GM19324 (cell line): ENCODE data around the gene TMBIM4.

Experiments used
- ATAC-seq: cut with Tn5 transposase; IDR thresholded peaks from one replicate; pipeline ENCODE4 v1.9.1; 2021; ENCODE audit warnings: mild to moderate bottlenecking, moderate library complexity; ENCODE audit not compliant: unreplicated experiment, low FRiP score

TMBIM4 gene

GRCh38 chr12:66107451-66107915 is 62.3 kb downstream of the TMBIM4 start:
- peak; percentile 74 for ATAC-seq

- ATAC-seq: no peak
Observed at GRCh38 chr12:66103016-66103913, 66.5 kb downstream of the TMBIM4 start.

GRCh38 chr12:66092559-66093269 is 77.1 kb downstream of the TMBIM4 start:
- no peak for ATAC-seq

GRCh38 chr12:66090157-66090556 is 79.6 kb downstream of the TMBIM4 start:
- no peak for ATAC-seq

GRCh38 chr12:66087365-66087943 is 82.3 kb downstream of the TMBIM4 start:
- no peak for ATAC-seq

GRCh38 chr12:66085998-66086397 is 83.8 kb downstream of the TMBIM4 start:
- no peak for ATAC-seq
